Measurements from ENCODE around the gene ST6GALNAC1.
A peak's percentile ranks its signal among the peaks of the same experiment; 100 is the strongest.
"Not testable (repeated sequence)": the region's sequence is repeated elsewhere in the genome, so short reads cannot be mapped to it uniquely, and the experiment has no call there.

The ST6GALNAC1 gene

DNA sequence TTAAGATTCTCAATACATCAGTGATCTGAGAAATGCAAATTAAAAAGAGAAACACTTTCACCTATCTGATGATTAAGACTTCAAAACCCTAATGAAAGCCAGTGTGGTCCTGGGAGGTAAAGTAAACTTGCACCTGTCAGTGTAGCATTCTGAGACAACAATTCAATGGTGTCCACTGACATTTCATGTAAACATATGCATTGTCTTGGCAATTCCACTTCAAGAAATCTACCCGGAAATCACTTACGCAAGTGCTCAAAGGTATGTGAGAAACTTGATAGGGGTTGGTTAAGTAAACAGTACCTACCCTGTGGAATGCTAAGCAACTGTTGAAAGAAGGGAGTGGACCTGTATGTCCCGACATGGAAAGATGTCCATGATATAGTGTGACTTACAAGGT, 2.1 kb downstream of the ST6GALNAC1 start:
- DNase-seq: no peak

GRCh38 chr17:76640550-76641380, 2.8 kb downstream of the ST6GALNAC1 start:
- DNase-seq: no peak

DNA sequence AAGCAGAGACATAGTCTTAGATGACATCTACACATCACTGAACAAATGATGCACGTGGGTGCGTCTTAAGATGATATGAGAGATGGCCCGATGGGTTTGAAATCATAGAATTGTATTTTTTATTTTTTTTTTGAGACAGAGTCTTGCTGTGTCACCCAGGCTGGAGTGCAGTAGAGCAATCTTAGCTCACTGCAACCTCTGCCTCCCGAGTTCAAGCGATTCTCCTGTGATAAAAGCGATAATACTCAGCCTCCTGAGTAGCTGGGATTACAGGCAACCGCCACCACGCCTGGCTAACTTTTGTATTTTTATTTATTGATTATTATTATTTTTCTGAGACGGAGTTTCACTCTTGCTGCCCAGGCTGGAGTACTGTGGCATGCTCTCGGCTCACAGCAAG, 5.3 kb downstream of the ST6GALNAC1 start:
- DNase-seq: no peak

- not testable (repeated sequence) for DNase-seq
These were observed 6.9 kb downstream of the ST6GALNAC1 start for GRCh38 chr17:76636486-76637206.

GRCh38 chr17:76635659-76636360, 7.7 kb downstream of the ST6GALNAC1 start:
- DNase-seq: no peak

- no peak for DNase-seq
These were observed 8.5 kb downstream of the ST6GALNAC1 start for GRCh38 chr17:76635039-76635438.

GRCh38 chr17:76633628-76634328, 9.8 kb downstream of the ST6GALNAC1 start:
- DNase-seq: no peak

DNA sequence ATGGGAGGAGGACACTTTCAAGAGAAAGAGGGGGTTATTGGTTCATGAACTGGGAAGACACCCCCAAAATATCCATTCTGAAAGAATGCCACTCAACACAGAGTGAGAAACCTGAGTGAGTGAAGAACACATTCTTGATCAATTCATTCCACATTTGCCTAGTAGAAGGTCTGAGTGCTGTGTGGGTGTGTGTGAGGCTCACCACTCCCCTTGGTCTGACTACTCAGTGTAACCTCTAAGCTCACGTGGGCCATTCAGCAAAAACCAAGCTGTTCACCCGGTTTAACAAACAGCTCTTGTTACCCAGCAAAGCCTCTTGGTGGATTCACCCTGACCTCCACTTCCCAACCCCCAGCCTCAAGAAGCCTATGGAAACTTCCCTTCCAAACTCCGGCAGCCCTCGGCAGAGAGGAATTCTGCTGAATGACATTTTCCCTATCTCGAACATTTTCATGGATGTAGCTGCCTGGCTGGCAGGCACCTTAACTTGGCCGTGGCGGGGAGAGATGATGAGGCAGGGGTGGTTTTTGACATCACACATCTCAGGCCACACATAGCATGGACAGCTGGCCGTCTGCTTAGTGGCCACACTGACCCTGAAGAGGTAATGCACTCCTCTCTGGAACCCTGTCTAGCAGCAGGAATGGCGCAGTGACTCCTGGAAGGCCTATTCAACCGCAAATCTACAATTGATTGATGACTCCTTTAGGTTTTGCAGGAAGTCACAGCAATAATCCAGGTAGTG, 11.6 kb downstream of the ST6GALNAC1 start:
- DNase-seq: no peak

DNA sequence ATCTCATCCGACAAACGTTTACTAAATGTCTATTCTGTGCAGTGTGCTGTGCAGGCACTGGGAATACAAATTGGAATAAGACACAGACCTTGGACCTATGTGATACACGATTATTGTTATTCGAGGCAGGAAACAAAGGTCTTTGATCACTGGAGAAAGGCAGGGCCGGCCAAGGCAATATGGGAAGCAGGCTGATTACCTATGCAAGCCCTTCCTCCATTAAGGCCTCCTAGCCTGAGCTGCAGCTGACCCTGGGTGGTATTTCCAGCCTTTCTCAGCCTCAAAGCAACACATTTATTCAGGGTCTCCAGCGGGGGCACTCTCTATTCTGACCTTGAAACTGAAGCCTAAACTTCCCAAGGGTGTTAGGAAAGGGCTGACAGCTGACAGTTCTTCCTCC, 13.4 kb downstream of the ST6GALNAC1 start:
- no peak for DNase-seq

DNA sequence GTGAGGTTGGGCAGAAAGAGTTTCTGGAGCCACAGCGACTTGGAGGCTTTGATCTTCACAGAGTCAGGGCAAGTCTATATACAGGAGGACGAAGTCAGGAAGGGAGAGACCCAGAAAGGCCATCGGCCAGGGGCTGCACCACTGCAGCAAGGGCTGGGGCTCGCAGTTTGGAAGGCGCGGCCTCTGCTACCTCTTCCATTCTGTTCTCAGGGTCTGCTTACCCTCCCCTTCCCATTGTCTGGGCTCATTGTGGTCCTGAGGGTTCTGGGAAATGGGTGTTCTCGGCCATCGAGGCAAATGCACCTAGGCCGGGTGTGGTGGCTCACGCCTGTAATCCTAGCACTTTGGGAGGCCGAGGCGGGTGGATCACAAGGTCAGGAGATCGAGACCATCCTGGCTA, 16.0 kb downstream of the ST6GALNAC1 start:
- DNase-seq: no peak

- DNase-seq: no peak
These were observed 17.1 kb downstream of the ST6GALNAC1 start for GRCh38 chr17:76626442-76626841.

DNA sequence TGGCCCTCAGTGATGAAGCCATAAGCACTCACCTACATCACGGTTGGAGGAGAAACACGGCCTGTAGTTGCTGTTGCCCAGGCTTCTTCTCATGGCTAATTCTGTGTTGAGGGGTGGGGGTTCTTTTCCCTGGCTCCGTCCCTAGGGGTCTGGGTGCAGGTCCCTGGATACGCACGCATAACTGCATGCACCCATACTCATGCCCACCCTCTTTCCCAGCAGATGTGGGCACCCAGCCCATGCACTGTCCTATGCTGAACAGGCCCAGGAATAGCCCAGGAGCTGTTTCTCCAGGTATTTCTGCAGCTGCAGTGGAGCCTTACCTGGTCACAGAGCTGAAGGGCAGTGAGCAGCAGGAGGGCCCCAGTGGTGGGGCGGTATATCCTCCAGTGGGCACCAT, 18.1 kb downstream of the ST6GALNAC1 start:
- no peak for DNase-seq

DNA sequence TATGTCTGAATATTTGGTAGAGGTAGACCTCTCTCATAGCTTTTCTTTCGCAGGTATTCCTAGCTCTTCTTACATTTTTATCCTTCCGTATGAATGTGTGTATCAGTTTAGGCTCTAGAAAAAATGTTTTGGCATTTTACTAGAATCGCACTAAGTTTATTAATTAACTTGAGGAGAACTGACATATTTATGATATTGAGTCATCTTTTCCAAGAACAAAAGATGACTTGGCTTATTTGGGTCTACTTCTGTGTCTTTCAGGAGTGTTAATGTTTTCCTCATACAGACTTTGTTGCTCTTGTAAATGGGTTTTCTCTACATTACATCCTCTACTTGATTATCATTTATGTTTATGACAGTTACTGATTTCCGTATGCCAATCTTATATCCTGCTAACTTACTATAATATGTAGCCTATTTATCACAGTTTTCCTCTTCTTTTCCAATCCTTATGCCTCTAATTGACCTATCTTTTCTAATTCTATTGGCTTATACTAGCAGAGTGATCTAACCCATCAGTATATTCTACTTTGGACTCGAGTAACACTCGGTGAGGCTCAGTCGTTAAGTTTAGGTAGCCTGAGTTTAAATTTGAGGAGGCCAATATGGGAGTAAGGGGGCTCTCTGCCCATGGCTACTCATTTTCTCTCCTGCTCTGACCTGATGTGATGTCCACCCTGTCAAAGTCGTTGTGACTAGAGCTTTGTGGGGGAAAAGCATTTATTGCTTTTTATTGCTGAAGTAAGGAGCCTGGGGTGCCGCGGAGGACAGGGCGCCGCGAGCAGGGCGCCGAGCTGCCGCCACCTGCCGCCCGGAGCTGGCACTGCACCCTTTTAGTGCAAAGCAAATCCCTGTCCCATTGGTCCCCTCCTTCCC, 20.0 kb downstream of the ST6GALNAC1 start:
- DNase-seq: peak; percentile 42

DNA sequence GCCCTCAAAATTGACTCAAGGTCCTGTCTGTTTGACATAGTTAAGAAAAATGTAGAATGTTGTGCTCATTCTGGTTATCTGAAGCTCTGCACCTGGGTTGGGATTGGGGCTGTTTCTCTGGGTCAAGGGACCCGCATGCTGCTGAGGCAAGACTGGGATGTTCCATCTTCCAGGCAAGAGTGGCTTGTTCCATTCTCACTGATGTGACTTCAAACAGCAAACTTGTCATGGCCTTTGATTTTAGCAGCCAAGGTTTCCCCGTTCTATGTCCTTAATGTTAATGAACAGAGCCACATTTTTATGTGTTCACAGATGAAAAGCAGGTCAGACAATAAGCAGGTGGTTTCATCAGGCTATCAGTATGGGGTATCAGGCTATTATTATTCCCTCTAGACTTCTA, 25.7 kb downstream of the ST6GALNAC1 start:
- no peak for DNase-seq

- no peak for DNase-seq
These were observed 28.5 kb downstream of the ST6GALNAC1 start for GRCh38 chr17:76614912-76615617.

GRCh38 chr17:76614064-76614759, 29.3 kb downstream of the ST6GALNAC1 start:
- DNase-seq: not testable (repeated sequence)

DNA sequence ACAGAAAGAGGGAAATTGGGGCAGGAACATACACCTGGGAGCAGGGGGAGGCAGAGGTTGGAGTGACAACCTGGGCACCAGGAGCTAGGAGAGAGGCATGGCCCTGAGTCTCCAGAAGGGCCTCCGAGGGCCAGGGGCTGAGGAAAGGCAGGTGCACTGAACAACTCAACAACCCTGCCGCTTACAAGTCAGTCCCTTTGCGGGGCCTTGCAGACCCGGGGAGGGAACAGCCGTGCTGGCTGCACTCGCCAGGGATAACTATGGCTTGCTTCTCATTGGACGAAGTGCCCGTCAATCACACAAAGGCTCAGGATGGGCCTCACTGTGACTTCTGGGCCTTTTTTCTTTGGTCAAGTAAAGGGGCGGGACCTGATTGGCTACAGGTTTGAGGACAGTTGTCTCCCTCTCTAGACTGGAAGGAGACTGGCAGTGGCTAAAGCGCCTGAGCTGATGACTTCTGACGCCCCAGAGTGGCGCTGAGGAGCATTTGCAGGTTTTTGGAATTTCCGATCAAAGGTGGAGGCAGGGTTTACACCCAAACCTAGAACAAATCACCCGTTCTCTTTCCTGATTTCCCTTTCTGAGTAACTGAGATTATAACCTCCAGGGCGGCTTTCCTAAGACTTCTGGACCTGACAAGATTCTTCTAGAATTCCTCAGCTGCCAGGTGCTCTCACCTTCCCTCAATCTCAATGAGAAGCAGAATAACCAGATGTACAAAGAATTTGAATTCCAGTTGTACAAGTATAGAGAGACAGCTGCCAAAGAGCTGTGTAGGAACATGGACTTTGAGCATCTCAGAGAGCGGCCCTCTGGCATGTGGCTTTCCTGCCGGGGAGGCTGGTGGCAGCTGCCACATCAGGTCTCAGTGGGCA, 30.3 kb downstream of the ST6GALNAC1 start:
- DNase-seq: no peak

DNA sequence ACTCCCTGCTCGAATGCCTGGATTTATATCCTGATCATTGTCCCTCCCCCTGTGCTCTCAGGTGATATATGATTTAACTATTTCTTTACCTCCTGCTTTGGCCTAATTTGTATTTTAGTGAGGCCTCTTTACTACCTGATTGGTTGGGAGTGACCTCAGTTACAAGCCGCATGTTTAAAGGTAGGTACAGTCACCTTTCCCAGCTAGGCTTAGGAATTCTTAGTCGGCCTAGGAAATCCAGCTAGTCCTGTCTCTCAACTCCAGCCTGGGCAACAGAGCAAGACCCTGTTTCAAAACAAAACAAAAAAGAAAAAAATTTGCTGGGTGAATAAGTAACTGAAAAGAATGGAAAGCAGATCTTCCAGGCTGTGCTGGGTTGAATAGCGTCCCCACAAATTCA, 31.1 kb downstream of the ST6GALNAC1 start:
- no peak for DNase-seq

- DNase-seq: no peak
These were observed 31.8 kb downstream of the ST6GALNAC1 start for GRCh38 chr17:76611758-76612157.

Measured in NCI-H2171 (cell line).